A549 (cell line): Measurements from ENCODE around the gene MYO19. TPM values are rescaled to one million over a fixed set of nuclear protein-coding genes. Genes with fewer than 3 reads are reported as not detected.

Experiments
- ATAC-seq, 2 experiments: fragments of 200-7000 bp in 1 of 2; fragments of >200 bp in 1 of 2; cut with Nextera tagmentation in 1 of 2; cut with Tn5 transposase in 1 of 2; 3 replicates each; pipeline versions ENCODE4 v1.8.0 to v1.9.1; 2018 to 2020; ENCODE audit warnings: mild to moderate bottlenecking in 1 of 2, moderate library complexity in 1 of 2
- CTCF ChIA-PET: fragments of 300-600 bp; sonication (Branson Sonifier 250); formaldehyde crosslinking; extraction: SDS; loops from one replicate; lab custom pipeline; 2021; ENCODE audit warnings: antibody characterized with exemption, inconsistent platforms; lab: Yijun Ruan, JAX
- POLR2A ChIA-PET: fragments of 350-600 bp; formaldehyde crosslinking; extraction: SDS; loops from one replicate; lab custom pipeline; 2021; ENCODE audit warnings: antibody characterized with exemption, inconsistent platforms; lab: Yijun Ruan, JAX
- DNase-seq, 2 experiments: peaks; one replicate each; pipeline versions ENCODE4 v3.0.0 to v3.0.0-alpha.2; 2011 to 2016; ENCODE audit warnings: low read depth in 1 of 2, low spot score in 1 of 2
- FAIRE-seq: peaks from 2 replicates; lab custom pipeline; 2011; peaks lifted over from hg19 to GRCh38; lab: Jason Lieb, UNC
- H3K27ac ChIP-seq, 2 experiments: fragments of >200 bp; sonication (Bioruptor Twin); formaldehyde crosslinking; 3 replicates each; pipeline ENCODE4 v1.5.1; 2016 to 2017
- H3K4me1 ChIP-seq: fragments of >200 bp; sonication (Bioruptor Twin); formaldehyde crosslinking; 3 replicates; pipeline ENCODE4 v1.6.1; 2016
- H3K4me2 ChIP-seq: fragments of >200 bp; sonication (Bioruptor Twin); formaldehyde crosslinking; 3 replicates; pipeline ENCODE4 v1.6.1; 2016
- H3K4me3 ChIP-seq: fragments of >200 bp; sonication (Bioruptor Twin); formaldehyde crosslinking; 3 replicates; pipeline ENCODE4 v1.5.1; 2016
- H3K9me3 ChIP-seq: fragments of >200 bp; sonication (Bioruptor Twin); formaldehyde crosslinking; 3 replicates; pipeline ENCODE4 v1.6.1; 2016
- CBX8 ChIP-seq: fragments of 200-600 bp; sonication (generic); IDR thresholded peaks from 2 replicates; pipeline ENCODE4 v1.6.1; 2016
- CHD4 ChIP-seq: fragments of 200-600 bp; sonication (generic); IDR thresholded peaks from 2 replicates; pipeline ENCODE4 v1.6.1; 2016; ENCODE audit warnings: antibody characterized with exemption, mild to moderate bottlenecking, borderline replicate concordance
- EHMT2 ChIP-seq: fragments of 200-600 bp; sonication (generic); IDR thresholded peaks from 2 replicates; pipeline ENCODE4 v1.6.1; 2016; ENCODE audit warnings: antibody characterized with exemption, low read depth, mild to moderate bottlenecking, moderate library complexity
- EP300 ChIP-seq, 2 experiments: fragments of >200 bp; sonication (Bioruptor Twin); formaldehyde crosslinking; IDR thresholded peaks; 2 replicates in 1 of 2; 3 replicates in 1 of 2; pipeline ENCODE4 v1.6.1; 2016 to 2017
- ESRRA ChIP-seq: fragments of 150-350 bp; IDR thresholded peaks from 2 replicates; pipeline ENCODE4 v1.6.1; 2014; ENCODE audit warnings: mild to moderate bottlenecking, low read length, borderline replicate concordance
- GATA3 ChIP-seq: IDR thresholded peaks from 2 replicates; pipeline ENCODE4 v1.6.1; 2012; ENCODE audit warnings: borderline replicate concordance
- HDAC2 ChIP-seq: fragments of 200-600 bp; sonication (generic); IDR thresholded peaks from 2 replicates; pipeline ENCODE4 v1.6.1; 2016
- HOXA7 ChIP-seq: fragments of 250-450 bp; sonication (Bioruptor Pico); IDR thresholded peaks from 2 replicates; pipeline ENCODE4 v1.5.0; 2020; ENCODE audit warnings: mild to moderate bottlenecking, moderate library complexity
- JUNB ChIP-seq: fragments of >200 bp; sonication (Bioruptor Twin); formaldehyde crosslinking; IDR thresholded peaks from 2 replicates; pipeline ENCODE4 v1.6.1; 2016
- KDM1A ChIP-seq: fragments of 200-600 bp; sonication (generic); IDR thresholded peaks from 2 replicates; pipeline ENCODE4 v1.6.1; 2016; ENCODE audit warnings: low read depth, mild to moderate bottlenecking
- MAFK ChIP-seq: fragments of 450-650 bp; IDR thresholded peaks from 2 replicates; pipeline ENCODE4 v1.6.1; 2014; ENCODE audit not compliant: partially characterized antibody
- PHF8 ChIP-seq: fragments of 200-600 bp; sonication (generic); IDR thresholded peaks from 2 replicates; pipeline ENCODE4 v1.6.1; 2016; ENCODE audit warnings: low read depth, mild to moderate bottlenecking, antibody characterized with exemption, moderate library complexity, borderline replicate concordance
- RCOR1 ChIP-seq: fragments of 150-350 bp; IDR thresholded peaks from 2 replicates; pipeline ENCODE4 v1.6.1; 2014; ENCODE audit warnings: antibody characterized with exemption, low read length, low read depth
- ZSCAN20 ChIP-seq: fragments of 250-450 bp; sonication (Bioruptor Pico); IDR thresholded peaks from 2 replicates; pipeline ENCODE4 v1.8.0; 2022; ENCODE audit warnings: mild to moderate bottlenecking, moderate library complexity
- WGBS: methylation state at CpG from one replicate; pipeline ENCODE4 v1.1.6; 2017; ENCODE audit errors: missing lambda C conversion rate; 5-methylcytosine and 5-hydroxymethylcytosine counted together
- polyA plus RNA-seq, 4 experiments: library from polyadenylated mRNA; depleted of rRNA in 3 of 4; stranded (reverse); fragments of >200 nt; fragmentation: RNase III in 1 of 4; extraction: RNeasy Plus Mini Kit Qiagen cat#74134 plus additional on column Dnase treatment in 1 of 4; gene quantifications; 2 replicates in 3 of 4; 3 replicates in 1 of 4; pipeline ENCODE4 v1.2.3, GENCODE V29; 2011 to 2017
- TF ChIP-seq, protein P1 (sequence below): fragments of 150-350 bp; IDR thresholded peaks from 2 replicates; pipeline ENCODE4 v1.6.1; 2014; ENCODE audit warnings: low read depth, mild to moderate bottlenecking, low read length
- TF ChIP-seq, protein P2 (sequence below): IDR thresholded peaks from 2 replicates; pipeline ENCODE4 v1.6.1; 2012
- TF ChIP-seq, protein P3 (sequence below): fragments of >200 bp; sonication (Bioruptor Twin); formaldehyde crosslinking; IDR thresholded peaks from 3 replicates; pipeline ENCODE4 v1.6.1; 2016
- TF ChIP-seq, protein P4 (sequence below): fragments of >200 bp; sonication (Bioruptor Twin); formaldehyde crosslinking; IDR thresholded peaks from 3 replicates; pipeline ENCODE4 v1.5.1; 2016
- TF ChIP-seq, protein P5 (sequence below): fragments of 450-650 bp; IDR thresholded peaks from 2 replicates; pipeline ENCODE4 v1.6.1; 2014; ENCODE audit warnings: antibody characterized with exemption

The MYO19 gene
- polyA plus RNA-seq, 2 of the 4 experiments (the other 2 are of a cell fraction): 91.7 to 99.0 TPM

DNA sequence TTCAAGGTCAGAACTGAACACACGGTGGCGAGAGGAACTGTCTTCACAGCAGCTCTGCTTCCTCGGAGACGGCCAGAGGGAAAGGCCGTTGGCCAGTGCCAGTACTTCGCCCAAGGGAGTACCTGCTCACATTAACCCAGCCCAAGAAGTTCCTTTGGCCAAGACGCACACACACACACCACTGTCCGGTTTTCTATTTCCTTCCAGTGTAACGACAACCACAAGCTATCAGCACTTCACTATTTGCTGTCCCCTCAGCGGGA is 9.3 kb upstream of the MYO19 start:
- POLR2A ChIA-PET: interaction anchor here (1.9 to 4.0 kb wide), 3 partner anchors 9 to 58 kb away, joined by 5 to 81 read pairs (median 35); partner anchors contain the start of genes MRM1, MYO19 and PIGW
- peak; percentile 32 to 40 for ATAC-seq
- peak; percentile 46 to 72 for DNase-seq
- TF ChIP-seq EP300 (IDR thresholded peaks at IDR 0.05) (no peak), HDAC2 (no peak), HOXA7 (CRISPR knock-in tag) (no peak), ZSCAN20 (CRISPR knock-in tag) (no peak), KDM1A (no peak), CHD4 (no peak), MAFK (no peak), JUNB (no peak), CBX8 (no peak), RCOR1 (no peak), PHF8 (no peak), GATA3 (no peak), ESRRA (no peak)
- TF ChIP-seq, protein P1, sequence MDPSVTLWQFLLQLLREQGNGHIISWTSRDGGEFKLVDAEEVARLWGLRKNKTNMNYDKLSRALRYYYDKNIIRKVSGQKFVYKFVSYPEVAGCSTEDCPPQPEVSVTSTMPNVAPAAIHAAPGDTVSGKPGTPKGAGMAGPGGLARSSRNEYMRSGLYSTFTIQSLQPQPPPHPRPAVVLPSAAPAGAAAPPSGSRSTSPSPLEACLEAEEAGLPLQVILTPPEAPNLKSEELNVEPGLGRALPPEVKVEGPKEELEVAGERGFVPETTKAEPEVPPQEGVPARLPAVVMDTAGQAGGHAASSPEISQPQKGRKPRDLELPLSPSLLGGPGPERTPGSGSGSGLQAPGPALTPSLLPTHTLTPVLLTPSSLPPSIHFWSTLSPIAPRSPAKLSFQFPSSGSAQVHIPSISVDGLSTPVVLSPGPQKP: no peak
- TF ChIP-seq, protein P2, sequence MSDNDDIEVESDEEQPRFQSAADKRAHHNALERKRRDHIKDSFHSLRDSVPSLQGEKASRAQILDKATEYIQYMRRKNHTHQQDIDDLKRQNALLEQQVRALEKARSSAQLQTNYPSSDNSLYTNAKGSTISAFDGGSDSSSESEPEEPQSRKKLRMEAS: 0 out of 2 replicates have a peak, but pooled peaks have one; percentile 3
- TF ChIP-seq, protein P3, sequence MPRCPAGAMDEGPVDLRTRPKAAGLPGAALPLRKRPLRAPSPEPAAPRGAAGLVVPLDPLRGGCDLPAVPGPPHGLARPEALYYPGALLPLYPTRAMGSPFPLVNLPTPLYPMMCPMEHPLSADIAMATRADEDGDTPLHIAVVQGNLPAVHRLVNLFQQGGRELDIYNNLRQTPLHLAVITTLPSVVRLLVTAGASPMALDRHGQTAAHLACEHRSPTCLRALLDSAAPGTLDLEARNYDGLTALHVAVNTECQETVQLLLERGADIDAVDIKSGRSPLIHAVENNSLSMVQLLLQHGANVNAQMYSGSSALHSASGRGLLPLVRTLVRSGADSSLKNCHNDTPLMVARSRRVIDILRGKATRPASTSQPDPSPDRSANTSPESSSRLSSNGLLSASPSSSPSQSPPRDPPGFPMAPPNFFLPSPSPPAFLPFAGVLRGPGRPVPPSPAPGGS: no peak
- TF ChIP-seq, protein P4, sequence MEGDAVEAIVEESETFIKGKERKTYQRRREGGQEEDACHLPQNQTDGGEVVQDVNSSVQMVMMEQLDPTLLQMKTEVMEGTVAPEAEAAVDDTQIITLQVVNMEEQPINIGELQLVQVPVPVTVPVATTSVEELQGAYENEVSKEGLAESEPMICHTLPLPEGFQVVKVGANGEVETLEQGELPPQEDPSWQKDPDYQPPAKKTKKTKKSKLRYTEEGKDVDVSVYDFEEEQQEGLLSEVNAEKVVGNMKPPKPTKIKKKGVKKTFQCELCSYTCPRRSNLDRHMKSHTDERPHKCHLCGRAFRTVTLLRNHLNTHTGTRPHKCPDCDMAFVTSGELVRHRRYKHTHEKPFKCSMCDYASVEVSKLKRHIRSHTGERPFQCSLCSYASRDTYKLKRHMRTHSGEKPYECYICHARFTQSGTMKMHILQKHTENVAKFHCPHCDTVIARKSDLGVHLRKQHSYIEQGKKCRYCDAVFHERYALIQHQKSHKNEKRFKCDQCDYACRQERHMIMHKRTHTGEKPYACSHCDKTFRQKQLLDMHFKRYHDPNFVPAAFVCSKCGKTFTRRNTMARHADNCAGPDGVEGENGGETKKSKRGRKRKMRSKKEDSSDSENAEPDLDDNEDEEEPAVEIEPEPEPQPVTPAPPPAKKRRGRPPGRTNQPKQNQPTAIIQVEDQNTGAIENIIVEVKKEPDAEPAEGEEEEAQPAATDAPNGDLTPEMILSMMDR: 0 out of 3 replicates have a peak, but pooled peaks have one; percentile 10
- TF ChIP-seq, protein P5, sequence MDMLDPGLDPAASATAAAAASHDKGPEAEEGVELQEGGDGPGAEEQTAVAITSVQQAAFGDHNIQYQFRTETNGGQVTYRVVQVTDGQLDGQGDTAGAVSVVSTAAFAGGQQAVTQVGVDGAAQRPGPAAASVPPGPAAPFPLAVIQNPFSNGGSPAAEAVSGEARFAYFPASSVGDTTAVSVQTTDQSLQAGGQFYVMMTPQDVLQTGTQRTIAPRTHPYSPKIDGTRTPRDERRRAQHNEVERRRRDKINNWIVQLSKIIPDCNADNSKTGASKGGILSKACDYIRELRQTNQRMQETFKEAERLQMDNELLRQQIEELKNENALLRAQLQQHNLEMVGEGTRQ: no peak
- H3K4me3 ChIP-seq: peak overlapping the region; percentile 81
- CTCF ChIA-PET: interaction anchor here (0.8 to 4.0 kb wide), 8 partner anchors 9 to 61 kb away, joined by 3 to 19 read pairs (median 3); partner anchors contain the start of genes DHRS11, MRM1, MYO19 and PIGW
- H3K4me1 ChIP-seq: peaks cover 28% of the 10 kb centered on the region
- peak overlapping the region; percentile 85 for H3K4me2 ChIP-seq
- peak overlapping the region; percentile 96 to 97 for H3K27ac ChIP-seq
- no peak for FAIRE-seq
- 6% methylated on average over 9 of the region's 10 CpGs for WGBS
- no peaks in the 10 kb centered on the region for H3K9me3 ChIP-seq

DNA sequence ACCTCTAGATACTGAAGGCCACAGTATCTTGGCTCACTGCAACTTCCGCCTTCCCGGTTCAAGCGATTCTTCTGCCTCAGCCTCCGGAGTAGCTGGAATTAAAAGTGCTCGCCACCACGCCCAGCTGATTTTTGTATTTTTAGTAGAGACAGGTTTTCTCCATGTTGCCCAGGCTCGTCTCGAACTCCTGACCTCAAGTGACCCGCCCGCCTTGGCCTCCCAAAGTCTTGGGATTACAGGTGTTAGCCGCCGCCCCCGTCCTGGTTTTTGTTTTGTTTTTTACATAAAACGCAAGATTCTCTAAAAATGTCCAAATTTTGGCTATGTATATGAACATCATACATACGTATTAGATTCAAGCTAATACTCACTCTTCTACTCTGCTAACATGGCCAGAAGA is 8.1 kb upstream of the MYO19 start:
- H3K27ac ChIP-seq: no peak overlapping the region
- ChIA-PET POLR2A (no interaction called here), CTCF (interaction anchor here (1.0 to 4.0 kb wide), 6 partner anchors 8 to 59 kb away, joined by 3 to 19 read pairs (median 6); partner anchors contain the start of genes MRM1, MYO19 and PIGW)
- H3K4me3 ChIP-seq: no peak overlapping the region
- no peak overlapping the region for H3K4me2 ChIP-seq
- 97% methylated on average over 15 of the region's 15 CpGs for WGBS
- TF ChIP-seq, protein P2: no peak
- ATAC-seq: no peak
- H3K9me3 ChIP-seq: no peaks in the 10 kb centered on the region
- no peak for FAIRE-seq
- DNase-seq: no peak
- peaks cover 17% of the 10 kb centered on the region for H3K4me1 ChIP-seq

DNA sequence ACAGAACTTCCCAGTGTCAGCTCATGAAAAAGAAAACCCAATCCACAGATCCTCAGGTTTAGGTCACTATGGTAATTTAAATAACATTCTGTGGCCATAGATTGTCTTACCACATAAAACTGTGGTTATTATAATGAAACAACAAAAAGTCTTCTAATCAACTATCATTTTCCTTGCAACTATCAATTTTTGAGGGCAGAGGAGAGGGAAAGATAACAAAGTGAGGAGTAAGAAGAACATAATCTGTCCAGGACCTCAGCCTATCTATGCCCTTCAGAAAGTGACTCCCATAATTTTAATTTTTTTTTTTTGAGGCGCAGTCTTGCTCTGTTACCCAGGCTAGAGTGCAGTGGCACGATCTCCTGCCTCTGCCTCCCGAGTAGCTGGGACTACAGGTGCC is 6.0 kb upstream of the MYO19 start:
- no peak for TF ChIP-seq EHMT2
- ATAC-seq (no peak), FAIRE-seq (no peak), DNase-seq (no peak)
- Histone ChIP-seq H3K9me3 (peaks cover 4% of the 10 kb centered on the region; the same call in 1 of the 3 replicates), H3K27ac (no peak overlapping the region), H3K4me2 (no peak overlapping the region), H3K4me1 (peaks cover 8% of the 10 kb centered on the region; the same call in 2 of the 3 replicates), H3K4me3 (no peak overlapping the region)
- POLR2A ChIA-PET: no interaction called here
- CTCF ChIA-PET: interaction anchor here (4.0 kb wide), 1 partner anchor 61 kb away, joined by 15 read pairs; the partner anchor contains the start of gene MRM1
- WGBS: 93% methylated on average over 3 of the region's 3 CpGs
